Neural progenitor cell (in vitro differentiated cells): ENCODE results near the gene PPM1N.

Experiments used
- CTCF ChIP-seq: fragments of 200-600 bp; sonication (generic); IDR thresholded peaks from 2 replicates; pipeline ENCODE4 v1.5.1; 2017; ENCODE audit warnings: antibody characterized with exemption, mild to moderate bottlenecking
- EZH2 ChIP-seq: fragments of 200-600 bp; sonication (generic); IDR thresholded peaks from 2 replicates; pipeline ENCODE4 v1.6.1; 2017; ENCODE audit warnings: antibody characterized with exemption, mild to moderate bottlenecking, moderate library complexity

DNA sequence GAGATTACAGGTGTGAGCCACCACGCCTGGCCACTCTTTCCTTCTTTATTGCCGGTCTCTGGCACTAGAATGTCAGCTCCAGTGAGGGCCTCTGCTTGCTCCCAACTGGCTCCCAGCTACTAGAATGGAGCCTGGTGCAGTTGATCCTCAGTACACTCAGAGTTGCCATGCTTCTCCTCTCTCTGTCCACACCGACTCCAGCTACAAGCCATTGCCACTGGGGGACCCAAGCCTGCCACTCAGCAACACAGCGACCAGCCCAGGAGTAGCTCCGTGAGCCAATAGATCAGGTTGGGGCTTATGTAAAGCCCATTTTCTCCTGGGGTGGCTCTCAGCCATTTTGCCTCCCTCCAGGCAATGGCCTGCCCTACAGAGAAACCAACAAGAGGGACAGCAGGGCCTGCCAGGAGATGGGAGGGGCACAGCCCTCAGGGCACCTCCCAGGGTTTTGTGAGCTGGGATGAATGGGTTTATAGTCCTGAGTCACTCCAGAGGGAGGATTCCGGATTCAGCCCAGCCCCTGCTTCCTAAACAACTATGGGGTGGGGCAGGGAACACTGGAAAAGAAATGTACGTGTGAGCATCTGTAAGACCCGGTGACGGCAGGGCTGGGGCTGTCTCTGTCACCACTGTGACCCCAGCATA is 49.8 kb downstream of the PPM1N start:
- TF ChIP-seq CTCF (no peak), EZH2 (no peak)
